Left lung (tissue), 10 donors: ENCODE measurements around the gene HDDC3. TPM values are rescaled to one million over a fixed set of nuclear protein-coding genes. Genes with fewer than 3 reads are reported as not detected.
"Not testable (repeated sequence)": the region's sequence is repeated elsewhere in the genome, so short reads cannot be mapped to it uniquely, and the experiment has no call there.

Experiments used
- ATAC-seq: fragments of 200-7000 bp; cut with Tn5 transposase; one replicate; pipeline ENCODE4 v1.9.1; 2020; ENCODE audit warnings: moderate library complexity
- DNase-seq, 4 donors: peaks; one replicate each; pipeline ENCODE4 v3.0.0-alpha.2; 2013 to 2020
- H3K27ac ChIP-seq, 2 donors: fragments of 200-600 bp; sonication (generic) in 1 of 2; one replicate each; pipeline versions ENCODE4 v1.5.0 to v1.8.0; 2020 to 2021
- H3K27me3 ChIP-seq, 2 donors: fragments of 200-600 bp; sonication (generic) in 1 of 2; one replicate each; pipeline versions ENCODE4 v1.5.0 to v1.8.0; 2020 to 2021
- H3K36me3 ChIP-seq, 2 donors: fragments of 200-600 bp; sonication (generic) in 1 of 2; one replicate each; pipeline versions ENCODE4 v1.5.0 to v1.8.0; 2020 to 2021
- H3K4me1 ChIP-seq, 2 donors: fragments of 200-600 bp; one replicate each; pipeline ENCODE4 v1.8.0; 2021
- H3K4me3 ChIP-seq, 2 donors: fragments of 200-600 bp; sonication (generic) in 1 of 2; one replicate each; pipeline versions ENCODE4 v1.5.0 to v1.8.0; 2020 to 2021; ENCODE audit warnings: mild to moderate bottlenecking in 1 of 2
- H3K9me3 ChIP-seq, 2 donors: fragments of 200-600 bp; sonication (generic) in 1 of 2; one replicate each; pipeline versions ENCODE4 v1.5.0 to v1.8.0; 2020 to 2021
- CTCF ChIP-seq, 2 donors: fragments of 200-600 bp; sonication (generic) in 1 of 2; IDR thresholded peaks; one replicate each; pipeline versions ENCODE4 v1.5.0 to v1.8.0; 2021; ENCODE audit warnings: antibody characterized with exemption in 2 of 2
- intact Hi-C, 2 donors: fragments of 100-400 bp; cut with DNase I; formaldehyde crosslinking; loops; one replicate each; pipeline versions ENCODE4 v1.11.2 to v1.14.2; 2022
- polyA plus RNA-seq, 6 donors: library from polyadenylated mRNA; unstranded; fragments of 120-200 nt; gene quantifications; one replicate each; pipeline ENCODE4 v1.2.1, GENCODE V29; 2013; ENCODE audit not compliant: insufficient read length in 6 of 6
- total RNA-seq, 2 donors: library from RNA; stranded (reverse); fragmentation: NEBNext Ultra II Directional; extraction: Animal tissue kit (Norgen Biotek cat#: 25700); gene quantifications; one replicate each; pipeline ENCODE4 v1.2.1, GENCODE V29; 2021
- donor health status: DM: no; HTN: yes; CAD: no.
- donor health status: DM: no; HTN: no; CAD: no.

Gene HDDC3
- total and polyA plus RNA-seq, 8 donors: 10.3 to 15.9 (median 13.2) TPM

- H3K9me3 ChIP-seq: no peaks in the 10 kb centered on the region
- DNase-seq (no peak), ATAC-seq (no peak)
- H3K36me3 ChIP-seq: peaks cover 0 to 3% of the 10 kb centered on the region in 2 donors
- peak overlapping the region; percentile 57 to 69 for H3K4me3 ChIP-seq
- peak overlapping the region; percentile 90 to 96 for H3K27ac ChIP-seq
- intact Hi-C loops: no loop called here
- peaks cover 36 to 82% of the 10 kb centered on the region in 2 donors for H3K4me1 ChIP-seq
- peak in 1 of 2 donors; percentile 51 for TF ChIP-seq CTCF (IDR thresholded peaks at IDR 0.05)
- H3K27me3 ChIP-seq: no peaks in the 10 kb centered on the region
Observed at GRCh38 chr15:90932660-90932991, 277 bp upstream of the HDDC3 start.

GRCh38 chr15:90931575-90931827 lies 848 bp downstream of the HDDC3 start:
- H3K27me3 ChIP-seq: no peaks in the 10 kb centered on the region
- H3K4me1 ChIP-seq: peaks cover 33 to 76% of the 10 kb centered on the region in 2 donors
- ATAC-seq (no peak), DNase-seq (no peak)
- H3K36me3 ChIP-seq: no peaks in the 10 kb centered on the region
- TF ChIP-seq CTCF (IDR thresholded peaks at IDR 0.05): no peak
- no peaks in the 10 kb centered on the region for H3K9me3 ChIP-seq
- H3K27ac ChIP-seq: peak overlapping the region; percentile 90 to 96
- intact Hi-C loops: no loop called here
- H3K4me3 ChIP-seq: peak overlapping the region in 1 of 2 donors; percentile 69

DNA sequence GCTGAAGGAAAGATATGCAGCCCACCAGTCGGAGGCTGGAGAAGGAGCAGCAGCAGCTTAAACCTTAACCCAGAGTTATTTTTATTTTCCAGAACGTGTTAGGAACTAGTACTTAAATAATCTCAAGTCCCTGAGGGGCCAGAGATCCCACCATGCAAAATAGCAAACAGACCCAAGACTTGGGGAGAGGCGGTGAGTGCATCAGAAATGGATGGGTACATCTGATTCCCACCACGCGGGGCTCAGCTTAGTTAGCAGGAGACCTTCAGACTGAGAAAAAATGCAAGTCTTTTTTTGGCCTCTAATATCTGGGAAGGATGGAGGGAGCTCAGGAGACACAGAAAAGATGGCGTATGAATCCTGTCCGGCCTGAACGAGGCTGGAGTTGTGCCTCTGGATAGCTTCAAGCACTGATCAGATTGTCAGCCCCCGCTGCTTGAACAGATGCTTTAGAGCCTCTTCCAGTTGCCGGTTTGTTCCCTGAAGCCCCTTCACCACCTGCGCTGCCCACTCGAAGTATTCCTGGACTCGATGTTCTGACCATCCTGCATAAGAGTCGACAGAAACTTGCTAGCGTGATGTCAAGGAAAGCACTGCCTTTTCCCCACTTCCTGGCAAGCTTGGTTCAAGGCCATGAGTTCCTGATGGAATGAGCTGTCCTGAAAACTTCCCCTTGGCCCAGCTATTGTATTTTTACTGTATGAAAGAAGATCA lies 1.3 kb downstream of the HDDC3 start:
- no peaks in the 10 kb centered on the region for H3K36me3 ChIP-seq
- intact Hi-C loops: no loop called here
- peak overlapping the region; percentile 90 to 96 for H3K27ac ChIP-seq
- TF ChIP-seq CTCF (IDR thresholded peaks at IDR 0.05): no peak
- peaks cover 28 to 72% of the 10 kb centered on the region in 2 donors for H3K4me1 ChIP-seq
- peak overlapping the region in 1 of 2 donors; percentile 69 for H3K4me3 ChIP-seq
- H3K9me3 ChIP-seq: no peaks in the 10 kb centered on the region
- H3K27me3 ChIP-seq: no peaks in the 10 kb centered on the region
- ATAC-seq: no peak
- no peak for DNase-seq

GRCh38 chr15:90929246-90930019 lies 2.9 kb downstream of the HDDC3 start:
- Histone ChIP-seq H3K4me3 (peak overlapping the region; percentile 56 to 57), H3K36me3 (no peaks in the 10 kb centered on the region), H3K27ac (peak overlapping the region; percentile 90 to 96), H3K27me3 (no peaks in the 10 kb centered on the region), H3K4me1 (peaks cover 25 to 59% of the 10 kb centered on the region in 2 donors), H3K9me3 (no peaks in the 10 kb centered on the region)
- intact Hi-C loops: no loop called here
- no peak for TF ChIP-seq CTCF (IDR thresholded peaks at IDR 0.05)
- no peak for DNase-seq
- ATAC-seq: no peak

DNA sequence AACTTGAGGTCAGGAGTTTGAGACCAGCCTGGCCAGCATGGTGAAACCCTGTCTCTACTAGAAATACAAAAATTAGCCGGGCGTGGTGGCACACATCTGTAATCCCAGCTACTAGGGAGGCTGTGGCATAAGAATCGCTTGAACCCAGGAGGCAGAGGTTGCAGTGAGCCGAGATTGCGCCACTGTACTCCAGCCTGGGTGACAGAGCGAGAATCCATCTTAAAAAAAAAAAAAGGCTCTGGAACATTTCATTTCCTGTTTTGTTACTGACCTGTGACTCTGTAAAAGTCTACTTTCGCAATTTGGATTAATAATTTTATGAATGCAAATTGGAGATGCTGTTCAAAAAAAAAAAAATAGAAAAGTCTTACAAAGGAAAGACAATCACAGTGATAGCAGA lies 4.2 kb downstream of the HDDC3 start:
- H3K9me3 ChIP-seq, intact Hi-C loops, H3K36me3 ChIP-seq, H3K4me3 ChIP-seq, H3K27me3 ChIP-seq, ATAC-seq: not testable (repeated sequence)
- Histone ChIP-seq H3K4me1 (peaks cover 21 to 46% of the 10 kb centered on the region in 2 donors), H3K27ac (peak overlapping the region in 1 of 2 donors; percentile 96)
- peak in 1 of 4 donors; percentile 28 for DNase-seq

- peak in 1 of 4 donors; percentile 10 for DNase-seq
- H3K9me3 ChIP-seq, H3K27me3 ChIP-seq, H3K27ac ChIP-seq, H3K36me3 ChIP-seq, H3K4me3 ChIP-seq, ATAC-seq, intact Hi-C loops: not testable (repeated sequence)
- peaks cover 18 to 33% of the 10 kb centered on the region in 2 donors for H3K4me1 ChIP-seq
Observed at GRCh38 chr15:90926766-90927165, 5.6 kb downstream of the HDDC3 start.
